Neuronal stem cell (in vitro differentiated cells): ENCODE measurements around the gene HAUS1.
A peak's percentile ranks its signal among the peaks of the same experiment; 100 is the strongest.

ENCODE experiments used
- DNase-seq: peaks from one replicate; pipeline ENCODE4 v3.0.0-alpha.2; 2013; ENCODE audit warnings: low spot score
- H2AFZ ChIP-seq: one replicate; pipeline ENCODE4 v1.6.1; 2013; ENCODE audit warnings: mild to moderate bottlenecking, low read length, inconsistent platforms
- H2AK5ac ChIP-seq: 2 replicates; pipeline ENCODE4 v1.6.1; 2013; ENCODE audit warnings: low read depth, mild to moderate bottlenecking, inconsistent platforms, low read length, moderate library complexity, mixed read lengths
- H2BK120ac ChIP-seq: 2 replicates; pipeline ENCODE4 v1.6.1; 2013; ENCODE audit warnings: low read depth, mild to moderate bottlenecking, inconsistent platforms, low read length, moderate library complexity, mixed read lengths
- H2BK12ac ChIP-seq: one replicate; pipeline ENCODE4 v1.6.1; 2013; ENCODE audit warnings: low read length, inconsistent platforms
- H2BK15ac ChIP-seq: 2 replicates; pipeline ENCODE4 v1.6.1; 2013; ENCODE audit warnings: mild to moderate bottlenecking, low read length, inconsistent platforms, mixed read lengths
- H2BK5ac ChIP-seq: one replicate; pipeline ENCODE4 v1.6.1; 2013; ENCODE audit warnings: inconsistent platforms, mild to moderate bottlenecking, low read length, moderate library complexity
- H3K14ac ChIP-seq: one replicate; pipeline ENCODE4 v1.6.1; 2013; ENCODE audit warnings: low read length, inconsistent platforms
- H3K18ac ChIP-seq: 2 replicates; pipeline ENCODE4 v1.6.1; 2013; ENCODE audit warnings: low read length, inconsistent platforms
- H3K23ac ChIP-seq: 2 replicates; pipeline ENCODE4 v1.6.1; 2013; ENCODE audit warnings: low read depth, mild to moderate bottlenecking, mixed read lengths, low read length, inconsistent platforms; ENCODE audit not compliant: poor library complexity
- H3K27ac ChIP-seq: replicated peaks from 3 replicates; pipeline ENCODE4 v1.5.1; 2013; ENCODE audit warnings: low read length, inconsistent platforms
- H3K27me3 ChIP-seq, 3 experiments: 2 replicates each; pipeline ENCODE4 v1.6.1; 2013; ENCODE audit warnings: low read length in 3 of 3, mild to moderate bottlenecking in 2 of 3, inconsistent platforms in 1 of 3, low read depth in 1 of 3, mixed read lengths in 1 of 3, moderate library complexity in 1 of 3; ENCODE audit not compliant: control insufficient read depth in 3 of 3, insufficient read depth in 3 of 3
- H3K36me3 ChIP-seq, 2 donors: replicated peaks in 1 of 2; 2 replicates each; pipeline ENCODE4 v1.6.1; 2013; ENCODE audit warnings: low read length in 2 of 2; ENCODE audit not compliant: control insufficient read depth in 2 of 2, insufficient read depth in 2 of 2
- H3K4ac ChIP-seq: 2 replicates; pipeline ENCODE4 v1.6.1; 2013; ENCODE audit warnings: inconsistent platforms, mild to moderate bottlenecking, low read length, moderate library complexity
- H3K4me1 ChIP-seq, 2 donors: 1 replicate in 1 of 2; 2 replicates in 1 of 2; pipeline ENCODE4 v1.6.1; 2013; ENCODE audit warnings: low read length in 2 of 2, low read depth in 1 of 2; ENCODE audit not compliant: control insufficient read depth in 2 of 2, insufficient read depth in 1 of 2
- H3K4me2 ChIP-seq: one replicate; pipeline ENCODE4 v1.6.1; 2013; ENCODE audit warnings: mild to moderate bottlenecking, low read length, inconsistent platforms; ENCODE audit not compliant: insufficient read depth, poor library complexity, severe bottlenecking
- H3K4me3 ChIP-seq, 2 donors: 2 replicates each; pipeline ENCODE4 v1.5.1; 2013; ENCODE audit warnings: low read length in 2 of 2, mild to moderate bottlenecking in 2 of 2, inconsistent platforms in 1 of 2, moderate library complexity in 1 of 2
- H3K79me1 ChIP-seq: one replicate; pipeline ENCODE4 v1.6.1; 2013; ENCODE audit warnings: low read depth, mild to moderate bottlenecking, inconsistent platforms, low read length, moderate library complexity
- H3K9ac ChIP-seq: one replicate; pipeline ENCODE4 v1.6.1; 2013; ENCODE audit warnings: mild to moderate bottlenecking, low read depth, low read length, inconsistent platforms; ENCODE audit not compliant: poor library complexity
- H3K9me3 ChIP-seq, 2 donors: replicated peaks in 1 of 2; 2 replicates each; pipeline versions ENCODE3 to v1.6.1; 2013; ENCODE audit warnings: low read length in 2 of 2, mild to moderate bottlenecking in 2 of 2, inconsistent platforms in 1 of 2, low read depth in 1 of 2, mixed read lengths in 1 of 2, moderate library complexity in 1 of 2; ENCODE audit not compliant: control insufficient read depth in 2 of 2, insufficient read depth in 1 of 2
- H4K8ac ChIP-seq: one replicate; pipeline ENCODE4 v1.6.1; 2013; ENCODE audit warnings: low read depth, mild to moderate bottlenecking, inconsistent platforms, low read length, moderate library complexity
- H4K91ac ChIP-seq: one replicate; pipeline ENCODE4 v1.6.1; 2013; ENCODE audit warnings: low read length, low read depth, mild to moderate bottlenecking, inconsistent platforms; ENCODE audit not compliant: poor library complexity
- WGBS, 2 donors: extraction: QIAGEN DNeasy Blood & Tissue Kit; methylation state at CpG; one replicate each; pipeline ENCODE4 v1.1.7; 2013; ENCODE audit warnings: missing lambda C conversion rate in 2 of 2, mixed read lengths in 1 of 2; ENCODE audit not compliant: insufficient read length in 2 of 2, insufficient replicate concordance in 1 of 2; ENCODE audit errors: extremely low coverage in 2 of 2; 5-methylcytosine and 5-hydroxymethylcytosine counted together

HAUS1 gene

DNA sequence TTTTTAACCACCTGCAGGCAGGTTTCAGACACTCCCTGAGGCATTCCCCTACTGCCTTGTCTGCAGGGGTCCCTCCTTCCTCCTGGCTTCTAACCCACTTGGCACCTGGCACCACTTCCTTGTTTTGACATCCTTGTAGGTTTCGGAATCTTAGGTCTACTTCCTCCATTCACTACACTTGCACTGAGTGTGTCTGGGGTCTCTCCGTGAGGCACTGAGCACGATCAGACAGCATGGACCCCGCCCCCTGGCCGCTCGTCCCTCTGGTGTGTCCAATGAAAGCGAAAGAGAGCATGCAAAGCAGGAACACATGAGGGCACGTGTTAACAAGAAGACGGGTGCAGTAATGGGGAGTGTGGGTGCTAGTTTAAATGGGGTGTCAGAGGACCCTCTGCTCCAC lies 63.8 kb downstream of the HAUS1 start:
- WGBS, 2 donors, result no CpG with 5 or more reads among the region's 9 CpGs
- Histone ChIP-seq H2BK120ac (no peak overlapping the region), H3K4me2 (no peak overlapping the region), H2AFZ (no peak overlapping the region), H2BK15ac (no peak overlapping the region), H3K9me3 (peaks cover 0 to 2% of the 10 kb centered on the region in 2 donors), H3K18ac (no peak overlapping the region), H2AK5ac (no peak overlapping the region), H2BK5ac (no peak overlapping the region), H2BK12ac (no peak overlapping the region), H3K79me1 (no peaks in the 10 kb centered on the region), H3K4me1 (peaks cover 0 to 3% of the 10 kb centered on the region in 2 donors), H3K23ac (no peak overlapping the region), H3K9ac (no peak overlapping the region), H3K14ac (no peak overlapping the region), H3K27ac (no peak overlapping the region), H3K27me3 (no peaks in the 10 kb centered on the region), H3K4ac (no peak overlapping the region), H3K36me3 (no peaks in the 10 kb centered on the region), H4K8ac (no peak overlapping the region), H4K91ac (peak overlapping the region; percentile 69), H3K4me3 (no peak overlapping the region)
- DNase-seq, result no peak

DNA sequence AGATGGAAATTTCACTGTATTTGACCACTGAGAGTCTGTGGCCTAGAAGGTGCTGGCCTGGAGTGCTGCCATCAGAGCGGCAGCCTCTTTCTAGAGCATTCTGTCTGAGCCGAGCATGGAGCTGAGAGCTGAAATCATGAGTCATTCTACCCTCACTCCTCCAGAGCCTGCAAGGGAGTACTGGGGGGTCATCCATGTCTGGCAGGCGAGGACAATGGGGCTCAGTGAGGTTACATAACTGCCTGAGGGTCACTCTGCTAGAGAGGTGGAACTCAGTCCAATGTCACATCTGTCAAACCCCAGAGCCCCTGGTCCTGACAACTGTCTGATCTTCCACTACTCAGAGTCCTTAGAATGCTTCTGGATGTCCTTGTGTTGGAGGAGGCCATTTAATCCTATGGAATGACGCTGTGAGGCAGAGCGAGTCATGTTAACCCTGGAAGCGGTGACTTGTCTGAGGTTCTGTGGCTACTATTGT lies 65.3 kb downstream of the HAUS1 start:
- Histone ChIP-seq H2AK5ac (no peak overlapping the region), H3K9me3 (peaks cover 0 to 2% of the 10 kb centered on the region in 2 donors), H3K23ac (no peak overlapping the region), H3K9ac (no peak overlapping the region), H3K27me3 (no peaks in the 10 kb centered on the region), H4K91ac (no peak overlapping the region), H2AFZ (peak overlapping the region; percentile 86), H3K36me3 (no peaks in the 10 kb centered on the region), H3K14ac (no peak overlapping the region), H3K4me1 (peaks cover 0 to 3% of the 10 kb centered on the region in 2 donors), H4K8ac (no peak overlapping the region), H3K4ac (no peak overlapping the region), H2BK12ac (no peak overlapping the region), H3K79me1 (peaks cover under 1% of the 10 kb centered on the region), H2BK120ac (no peak overlapping the region), H3K4me3 (no peak overlapping the region), H2BK5ac (no peak overlapping the region), H3K27ac (no peak overlapping the region), H2BK15ac (no peak overlapping the region), H3K4me2 (no peak overlapping the region), H3K18ac (peak overlapping the region; percentile 16)
- no peak for DNase-seq
- WGBS, 2 donors, result no CpG with 5 or more reads among the region's 6 CpGs

GRCh38 chr18:46171331-46171730 lies 67.1 kb downstream of the HAUS1 start:
- Histone ChIP-seq H2BK15ac (no peak overlapping the region), H3K4me2 (no peak overlapping the region), H3K9ac (no peak overlapping the region), H3K9me3 (peaks cover 0 to 2% of the 10 kb centered on the region in 2 donors), H2AFZ (no peak overlapping the region), H2BK12ac (no peak overlapping the region), H3K4me1 (peaks cover 0 to 5% of the 10 kb centered on the region in 2 donors), H2BK120ac (no peak overlapping the region), H2AK5ac (no peak overlapping the region), H3K4ac (no peak overlapping the region), H3K36me3 (no peaks in the 10 kb centered on the region), H3K27ac (no peak overlapping the region), H3K79me1 (peaks cover 2% of the 10 kb centered on the region), H3K4me3 (no peak overlapping the region), H3K18ac (no peak overlapping the region), H4K91ac (no peak overlapping the region), H3K14ac (no peak overlapping the region), H4K8ac (no peak overlapping the region), H2BK5ac (no peak overlapping the region), H3K27me3 (no peaks in the 10 kb centered on the region), H3K23ac (no peak overlapping the region)
- WGBS, 2 donors, result no CpG with 5 or more reads among the region's 4 CpGs
- DNase-seq, result no peak

- DNase-seq, result peak; percentile 89
- H3K36me3 ChIP-seq, result no peaks in the 10 kb centered on the region
- no peak overlapping the region for H2BK12ac ChIP-seq
- H2BK15ac ChIP-seq, result no peak overlapping the region
- H3K14ac ChIP-seq, result peak overlapping the region; percentile 40
- H2BK120ac ChIP-seq, result no peak overlapping the region
- H3K23ac ChIP-seq, result peak overlapping the region; percentile 91
- H2BK5ac ChIP-seq, result peak overlapping the region; percentile 76
- peak overlapping the region; percentile 88 for H3K4me2 ChIP-seq
- no CpG with 5 or more reads among the region's 95 CpGs for WGBS, 2 donors
- H4K91ac ChIP-seq, result no peak overlapping the region
- peak overlapping the region; percentile 70 for H2AK5ac ChIP-seq
- H2AFZ ChIP-seq, result peak overlapping the region; percentile 100
- peak overlapping the region; percentile 78 for H4K8ac ChIP-seq
- H3K27ac ChIP-seq, result peak overlapping the region; percentile 98
- H3K4ac ChIP-seq, result no peak overlapping the region
- H3K79me1 ChIP-seq, result peaks cover 2% of the 10 kb centered on the region
- H3K4me3 ChIP-seq, result peak overlapping the region; percentile 88 to 93
- H3K18ac ChIP-seq, result peak overlapping the region; percentile 98
- H3K27me3 ChIP-seq, result no peaks in the 10 kb centered on the region
- H3K4me1 ChIP-seq, result peaks cover 0 to 5% of the 10 kb centered on the region in 2 donors
- H3K9me3 ChIP-seq, result no peaks in the 10 kb centered on the region
- peak overlapping the region; percentile 89 for H3K9ac ChIP-seq
These were observed 69.5 kb downstream of the HAUS1 start for GRCh38 chr18:46173393-46174341.
